DOHH2 (cell line): ENCODE measurements around the gene TTC39B.
A peak's percentile ranks its signal among the peaks of the same experiment; 100 is the strongest.

ENCODE experiments used
- H3F3A ChIP-seq: fragments of 200-600 bp; sonication (generic), shearing (Covaris generic); 2 replicates; pipeline ENCODE4 v1.6.0; 2016; ENCODE audit warnings: antibody characterized with exemption, mild to moderate bottlenecking; ENCODE audit not compliant: control insufficient read depth, insufficient read depth
- H3K27ac ChIP-seq: fragments of 200-600 bp; sonication (generic); 2 replicates; pipeline ENCODE4 v1.5.1; 2014; ENCODE audit warnings: low read depth, mild to moderate bottlenecking, low read length, moderate library complexity
- H3K27me3 ChIP-seq: fragments of 200-600 bp; sonication (generic); 2 replicates; pipeline ENCODE4 v1.6.1; 2014; ENCODE audit warnings: mild to moderate bottlenecking, low read length, mixed read lengths; ENCODE audit not compliant: control insufficient read depth
- H3K36me3 ChIP-seq: fragments of 200-600 bp; sonication (generic); 2 replicates; pipeline ENCODE4 v1.6.1; 2014; ENCODE audit warnings: mild to moderate bottlenecking, low read length, moderate library complexity, mixed read lengths; ENCODE audit not compliant: control insufficient read depth
- H3K4me1 ChIP-seq: fragments of 200-600 bp; sonication (generic); 2 replicates; pipeline ENCODE4 v1.6.1; 2014; ENCODE audit warnings: mild to moderate bottlenecking, low read length, mixed read lengths; ENCODE audit not compliant: control insufficient read depth
- H3K4me2 ChIP-seq: fragments of 200-600 bp; sonication (generic); 2 replicates; pipeline ENCODE4 v1.6.0; 2014; ENCODE audit warnings: mild to moderate bottlenecking, low read length, moderate library complexity
- H3K4me3 ChIP-seq: fragments of 200-600 bp; sonication (generic); 2 replicates; pipeline ENCODE4 v1.5.1; 2014; ENCODE audit warnings: mild to moderate bottlenecking, low read length, mixed read lengths
- H3K79me2 ChIP-seq: fragments of 200-600 bp; sonication (generic); 2 replicates; pipeline ENCODE4 v1.6.1; 2014; ENCODE audit warnings: mild to moderate bottlenecking, low read length, mixed read lengths; ENCODE audit not compliant: control insufficient read depth
- H3K9me2 ChIP-seq: fragments of 200-600 bp; sonication (generic); replicated peaks from 2 replicates; pipeline ENCODE4 v1.6.1; 2014; ENCODE audit warnings: mild to moderate bottlenecking, low read length, mixed read lengths; ENCODE audit not compliant: control insufficient read depth
- H3K9me3 ChIP-seq: fragments of 200-600 bp; sonication (generic); 2 replicates; pipeline ENCODE4 v1.6.1; 2014; ENCODE audit warnings: antibody characterized with exemption, low read length, mixed read lengths; ENCODE audit not compliant: control insufficient read depth, insufficient read depth
- H4K20me1 ChIP-seq: fragments of 200-600 bp; sonication (generic); 2 replicates; pipeline ENCODE4 v1.6.0; 2014; ENCODE audit warnings: low read depth, mild to moderate bottlenecking, antibody characterized with exemption, low read length, moderate library complexity; ENCODE audit not compliant: control insufficient read depth, insufficient read depth
- CTCF ChIP-seq: fragments of 200-600 bp; sonication (generic); IDR thresholded peaks from one replicate; pipeline ENCODE4 v1.5.1; 2014; ENCODE audit warnings: antibody characterized with exemption, mild to moderate bottlenecking, low read depth, low read length; ENCODE audit not compliant: poor library complexity, severe bottlenecking
- EZH2phosphoT487 ChIP-seq: fragments of 200-600 bp; sonication (generic); IDR thresholded peaks from 2 replicates; pipeline ENCODE4 v1.6.1; 2017; ENCODE audit warnings: borderline replicate concordance, mild to moderate bottlenecking, antibody characterized with exemption, low read length, moderate library complexity, mixed read lengths

Gene TTC39B

GRCh38 chr9:15213249-15213648, 93.8 kb downstream of the TTC39B start:
- Histone ChIP-seq H4K20me1 (no peaks in the 10 kb centered on the region), H3K27me3 (0 out of 2 replicates have a peak, but pooled peaks cover 6% of the 10 kb centered on the region), H3K4me2 (no peak overlapping the region), H3K79me2 (no peaks in the 10 kb centered on the region), H3K36me3 (no peaks in the 10 kb centered on the region), H3K9me2 (no peaks in the 10 kb centered on the region), H3K4me1 (no peaks in the 10 kb centered on the region), H3K27ac (no peak overlapping the region), H3K4me3 (no peak overlapping the region), H3F3A (no peaks in the 10 kb centered on the region), H3K9me3 (no peaks in the 10 kb centered on the region)
- TF ChIP-seq EZH2phosphoT487 (no peak), CTCF (no peak)

DNA sequence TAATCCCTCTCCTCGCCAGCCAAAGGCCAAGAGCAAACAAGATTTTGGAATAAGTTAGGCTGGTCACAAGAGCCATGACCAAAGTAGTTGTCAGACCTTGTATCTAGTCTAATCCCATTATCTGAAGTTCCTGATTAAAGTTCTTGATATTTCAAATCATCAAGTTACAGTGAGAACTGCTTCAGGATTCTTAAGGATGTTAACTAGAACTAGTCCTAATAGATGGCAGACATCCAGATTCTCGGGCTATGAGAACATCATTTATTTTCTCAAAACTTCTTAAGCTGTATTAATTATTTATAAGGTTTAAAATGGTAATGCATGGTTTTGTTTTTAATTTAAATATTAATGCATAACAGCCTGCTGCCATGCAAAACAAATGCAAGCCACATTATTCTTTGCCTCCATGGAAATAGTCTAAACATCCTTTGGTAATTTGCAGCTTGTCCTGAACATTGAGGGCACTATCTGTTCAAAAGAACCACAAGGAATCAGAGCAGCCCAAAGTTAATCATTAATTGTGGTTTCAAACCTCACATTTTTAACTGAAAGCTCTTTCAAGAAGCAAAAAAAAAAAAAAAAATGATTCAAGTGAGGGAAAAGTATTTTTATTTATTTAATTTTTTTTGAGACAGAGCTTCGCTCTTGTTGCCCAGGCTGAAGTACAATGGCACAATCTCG, 95.1 kb downstream of the TTC39B start:
- TF ChIP-seq CTCF (no peak), EZH2phosphoT487 (no peak)
- Histone ChIP-seq H3K4me1 (no peaks in the 10 kb centered on the region), H3K27ac (no peak overlapping the region), H4K20me1 (no peaks in the 10 kb centered on the region), H3K9me2 (no peaks in the 10 kb centered on the region), H3K4me3 (no peak overlapping the region), H3K36me3 (no peaks in the 10 kb centered on the region), H3K4me2 (no peak overlapping the region), H3K79me2 (no peaks in the 10 kb centered on the region), H3K27me3 (0 out of 2 replicates have a peak, but pooled peaks cover 6% of the 10 kb centered on the region), H3F3A (no peaks in the 10 kb centered on the region), H3K9me3 (no peaks in the 10 kb centered on the region)

DNA sequence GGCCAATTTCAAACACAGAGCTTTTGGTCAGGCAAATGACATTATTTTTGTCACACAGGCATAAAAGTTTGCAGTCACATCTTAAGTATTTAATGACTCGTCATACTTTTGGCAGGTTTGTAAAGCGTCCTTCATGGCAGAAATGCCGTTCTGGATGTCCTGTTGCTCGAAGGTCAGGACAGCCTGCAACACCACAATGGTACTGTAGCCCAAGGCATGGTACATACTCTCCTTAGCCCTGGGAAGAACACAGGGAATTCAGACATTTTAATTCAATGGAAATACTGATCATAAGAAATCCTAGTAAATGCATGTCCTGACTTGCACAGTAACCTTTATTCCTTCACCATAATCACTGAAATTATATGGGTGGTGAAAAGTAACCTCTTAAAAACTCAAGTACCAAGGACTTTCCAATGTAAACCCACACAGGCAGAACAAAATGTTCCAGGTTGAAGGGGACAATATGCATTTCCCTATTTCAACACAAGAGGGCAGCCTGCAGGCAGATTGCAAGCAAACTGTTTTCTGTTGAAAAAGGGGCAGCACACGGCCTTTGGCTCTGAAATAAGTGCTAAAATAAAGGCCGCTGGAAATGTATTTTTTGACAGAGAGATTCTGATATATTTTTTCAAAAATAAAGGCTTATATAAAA, 95.7 kb downstream of the TTC39B start:
- Histone ChIP-seq H3F3A (no peaks in the 10 kb centered on the region), H3K27ac (no peak overlapping the region), H3K79me2 (no peaks in the 10 kb centered on the region), H3K36me3 (no peaks in the 10 kb centered on the region), H3K4me2 (no peak overlapping the region), H3K4me1 (no peaks in the 10 kb centered on the region), H3K9me3 (no peaks in the 10 kb centered on the region), H3K9me2 (no peaks in the 10 kb centered on the region), H4K20me1 (no peaks in the 10 kb centered on the region), H3K4me3 (no peak overlapping the region), H3K27me3 (0 out of 2 replicates have a peak, but pooled peaks cover 7% of the 10 kb centered on the region)
- TF ChIP-seq EZH2phosphoT487 (no peak), CTCF (peak; percentile 87)
